Peyer's patch (tissue), 4 donors: ENCODE results near the gene EHBP1L1.

ENCODE experiments used
- CTCF ChIP-seq, 6 experiments: fragments of 450-650 bp in 4 of 6; fragments of 200-600 bp in 2 of 6; sonication (generic) in 1 of 6; IDR thresholded peaks; one replicate each; pipeline ENCODE4 v1.5.1; 2017 to 2019; ENCODE audit warnings: antibody characterized with exemption in 6 of 6, mild to moderate bottlenecking in 3 of 6, moderate library complexity in 1 of 6
- POLR2A ChIP-seq, 2 donors: fragments of 450-650 bp; IDR thresholded peaks; one replicate each; pipeline ENCODE4 v1.5.1; 2017; ENCODE audit warnings: antibody characterized with exemption in 2 of 2, mild to moderate bottlenecking in 2 of 2, moderate library complexity in 2 of 2

GRCh38 chr11:65574109-65574810 lies 1.6 kb upstream of the EHBP1L1 start:
- TF ChIP-seq CTCF (IDR thresholded peaks at IDR 0.05) (peak; percentile 88 to 100 (median 95)), POLR2A (IDR thresholded peaks at IDR 0.05) (peak; percentile 17 to 56)
